NCI-H446 (cell line): ENCODE measurements around the gene NETO2.

Source experiments
- DNase-seq, 2 experiments: peaks; one replicate each; lab custom pipeline; 2025; lab: John Stamatoyannopoulos, UW

The NETO2 gene

GRCh38 chr16:47045023-47045422, 98.7 kb downstream of the NETO2 start:
- no peak for DNase-seq

DNA sequence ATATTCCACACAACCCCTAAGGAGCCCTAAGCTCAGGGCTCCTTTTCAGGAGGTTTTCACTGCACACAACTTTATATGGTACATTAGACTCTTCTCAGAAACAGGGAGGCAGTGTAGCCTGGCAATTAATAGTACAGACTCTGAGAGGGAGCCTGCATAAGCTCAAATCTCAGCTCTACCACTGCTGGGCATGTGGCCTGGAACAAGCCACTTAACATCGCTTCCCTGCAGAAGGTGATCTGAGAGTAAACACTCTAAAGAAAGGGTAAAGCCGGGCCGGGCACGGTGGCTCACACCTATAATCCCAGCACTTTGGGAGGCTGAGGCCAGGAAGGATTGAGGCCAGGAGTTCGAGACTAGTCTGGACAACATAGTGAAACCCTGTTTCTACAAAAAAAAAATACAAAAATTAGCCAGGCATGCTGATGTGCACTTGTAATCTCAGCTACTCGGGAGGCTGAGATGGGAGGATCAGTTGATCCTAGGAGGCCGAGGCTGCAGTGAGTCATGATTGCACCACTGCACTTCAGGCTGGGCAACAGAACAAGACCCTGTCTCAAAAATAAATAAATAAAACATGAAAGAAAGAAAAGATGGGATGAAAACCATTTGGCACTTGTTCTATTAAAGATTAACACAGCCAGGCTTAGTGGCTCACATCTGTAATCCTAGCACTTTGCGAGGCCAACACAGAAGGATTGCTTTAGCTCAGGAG, 99.6 kb downstream of the NETO2 start:
- no peak for DNase-seq

- peak in 1 of 2 experiments; percentile 36 for DNase-seq
Observed at GRCh38 chr16:47043200-47043599, 100.5 kb downstream of the NETO2 start.

- DNase-seq = peak; percentile 32 to 80
Observed at GRCh38 chr16:47037746-47038458, 105.8 kb downstream of the NETO2 start.

GRCh38 chr16:47037396-47037745, 106.4 kb downstream of the NETO2 start:
- DNase-seq = no peak

DNA sequence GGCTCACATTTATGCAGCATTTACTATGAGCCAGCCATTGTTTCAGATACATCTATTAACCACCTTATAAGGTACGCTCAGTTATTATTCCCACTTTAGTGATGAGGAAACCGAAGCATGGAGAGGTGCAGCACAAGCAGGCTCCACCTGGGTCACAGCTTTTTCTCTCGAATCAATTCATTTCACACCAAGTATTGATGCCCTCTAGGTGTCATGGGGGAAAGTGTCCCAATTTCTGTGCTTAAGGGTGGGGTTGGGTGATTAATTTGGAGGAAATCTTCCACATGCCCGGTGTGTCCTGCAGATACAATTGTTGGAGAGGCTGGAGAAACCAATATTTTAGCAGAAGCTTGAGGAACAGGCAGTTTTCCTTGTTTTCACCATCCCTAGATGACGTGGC, 107.5 kb downstream of the NETO2 start:
- DNase-seq = no peak

GRCh38 chr16:47035436-47035835, 108.3 kb downstream of the NETO2 start:
- DNase-seq = no peak

GRCh38 chr16:47034455-47034854, 109.3 kb downstream of the NETO2 start:
- no peak for DNase-seq

GRCh38 chr16:47033176-47033575, 110.6 kb downstream of the NETO2 start:
- no peak for DNase-seq

DNA sequence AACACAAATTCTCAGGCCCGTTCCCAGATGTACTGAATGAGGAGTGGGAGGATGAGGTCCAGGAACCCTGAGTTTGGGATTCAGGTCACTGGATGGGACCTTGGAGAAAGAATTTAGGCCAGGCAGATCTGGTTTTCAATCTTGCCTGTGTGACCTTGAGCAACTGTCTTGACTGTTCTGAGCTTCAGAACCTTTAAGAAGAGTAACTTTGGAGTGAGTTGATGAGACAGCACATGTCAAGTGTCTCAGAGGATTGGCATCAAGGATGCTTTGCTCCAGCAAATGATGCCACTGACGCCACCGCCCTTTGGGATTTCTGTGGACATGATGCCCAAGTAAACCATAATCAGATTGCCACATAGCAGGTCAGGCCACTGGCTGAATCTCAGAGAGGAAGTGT, 114.0 kb downstream of the NETO2 start:
- no peak for DNase-seq

- no peak for DNase-seq
Observed at GRCh38 chr16:47028767-47029377, 114.9 kb downstream of the NETO2 start.
